ENCODE data around the gene SPRY1.

- TF ChIP-seq CTCF (IDR thresholded peaks at IDR 0.05; ENCODE audit: low read depth, low read length) (no peak), MAX (IDR thresholded peaks at IDR 0.05; ENCODE audit: low read depth, low read length) (no peak), POLR2A (IDR thresholded peaks at IDR 0.05; ENCODE audit: extremely low read depth, insufficient read length) (no peak)
Observed at GRCh38 chr4:123449362-123449761, 52.8 kb downstream of the SPRY1 start.
